H4 (cell line): Measurements from ENCODE around the gene CRB2. TPM values are rescaled to one million over a fixed set of nuclear protein-coding genes. Genes with fewer than 3 reads are reported as not detected.

Experiments
- DNase-seq: peaks from one replicate; pipeline ENCODE4 v3.0.0-alpha.2; 2015; ENCODE audit warnings: low spot score
- total RNA-seq: library from RNA; depleted of rRNA; stranded (reverse); fragments of >200 nt; shearing (Covaris generic); gene quantifications from 2 replicates; pipeline ENCODE4 v1.2.3, GENCODE V29; 2014; rRNA removed

The CRB2 gene
- total RNA-seq, 1 experiment from 2014 or later = not detected

- no peak for DNase-seq
Observed at GRCh38 chr9:123421801-123422455, 65.9 kb downstream of the CRB2 start.

- DNase-seq = no peak
Observed at GRCh38 chr9:123422635-123423310, 66.8 kb downstream of the CRB2 start.

GRCh38 chr9:123423311-123423640 is 67.3 kb downstream of the CRB2 start:
- DNase-seq = no peak

- DNase-seq = no peak
Observed at GRCh38 chr9:123424131-123424530, 68.1 kb downstream of the CRB2 start.

GRCh38 chr9:123424552-123425225 is 68.7 kb downstream of the CRB2 start:
- no peak for DNase-seq

- no peak for DNase-seq
Observed at GRCh38 chr9:123425261-123425821, 69.3 kb downstream of the CRB2 start.

- DNase-seq = no peak
Observed at GRCh38 chr9:123425836-123426365, 69.9 kb downstream of the CRB2 start.

- DNase-seq = no peak
Observed at GRCh38 chr9:123426406-123426805, 70.4 kb downstream of the CRB2 start.

Other genes with a start within 250 kb of the CRB2 start
- 11.5 and 14.3 TPM in 2 replicates for gene STRBP, start 87.6 kb upstream of the CRB2 start, total RNA-seq